Neuron (in vitro differentiated cells): ENCODE measurements around the gene DENND5B.
"Not testable (repeated sequence)": the region's sequence is repeated elsewhere in the genome, so short reads cannot be mapped to it uniquely, and the experiment has no call there.

Experiments used
- H2AFZ ChIP-seq: one replicate; pipeline ENCODE4 v1.6.1; 2013; ENCODE audit warnings: low read depth, mild to moderate bottlenecking, inconsistent platforms, low read length, moderate library complexity
- H3K27me3 ChIP-seq: one replicate; pipeline ENCODE4 v1.6.1; 2013; ENCODE audit warnings: low read length; ENCODE audit not compliant: insufficient read depth
- H3K36me3 ChIP-seq: one replicate; pipeline ENCODE4 v1.6.1; 2013; ENCODE audit warnings: low read length; ENCODE audit not compliant: insufficient read depth
- H3K4me1 ChIP-seq: one replicate; pipeline ENCODE4 v1.6.1; 2013; ENCODE audit warnings: low read length; ENCODE audit not compliant: insufficient read depth
- H3K4me3 ChIP-seq: 2 replicates; pipeline ENCODE4 v1.5.1; 2013; ENCODE audit warnings: mild to moderate bottlenecking, low read length, moderate library complexity
- H3K9me3 ChIP-seq: one replicate; pipeline ENCODE4 v1.6.1; 2013; ENCODE audit warnings: low read length

Gene DENND5B

GRCh38 chr12:31612819-31613218, 21.9 kb upstream of the DENND5B start:
- Histone ChIP-seq H3K9me3 (peaks cover 3% of the 10 kb centered on the region), H3K4me3 (no peak overlapping the region), H3K36me3 (no peaks in the 10 kb centered on the region), H3K27me3 (no peaks in the 10 kb centered on the region), H2AFZ (no peak overlapping the region), H3K4me1 (no peaks in the 10 kb centered on the region)

GRCh38 chr12:31608299-31608698, 17.4 kb upstream of the DENND5B start:
- H3K9me3 ChIP-seq, H3K36me3 ChIP-seq, H3K4me3 ChIP-seq, H3K4me1 ChIP-seq, H2AFZ ChIP-seq, H3K27me3 ChIP-seq: not testable (repeated sequence)

- Histone ChIP-seq H3K36me3 (no peaks in the 10 kb centered on the region), H3K4me1 (no peaks in the 10 kb centered on the region)
These were observed 14.6 kb upstream of the DENND5B start for GRCh38 chr12:31605531-31605930.

GRCh38 chr12:31603546-31604009, 12.6 kb upstream of the DENND5B start:
- H3K27me3 ChIP-seq = no peaks in the 10 kb centered on the region
- H3K9me3 ChIP-seq = no peaks in the 10 kb centered on the region
- no peak overlapping the region for H2AFZ ChIP-seq
- no peaks in the 10 kb centered on the region for H3K4me1 ChIP-seq
- no peak overlapping the region for H3K4me3 ChIP-seq
- no peaks in the 10 kb centered on the region for H3K36me3 ChIP-seq

More at GRCh38 chr12:31605531-31605930, 14.6 kb upstream of the DENND5B start:
- no peak overlapping the region for H3K4me3 ChIP-seq
- H3K9me3 ChIP-seq = peaks cover 3% of the 10 kb centered on the region
- H2AFZ ChIP-seq = no peak overlapping the region
- H3K27me3 ChIP-seq = no peaks in the 10 kb centered on the region

GRCh38 chr12:31600750-31601149, 9.8 kb upstream of the DENND5B start:
- Histone ChIP-seq H3K36me3 (no peaks in the 10 kb centered on the region), H3K27me3 (no peaks in the 10 kb centered on the region), H3K9me3 (no peaks in the 10 kb centered on the region), H2AFZ (no peak overlapping the region), H3K4me3 (no peak overlapping the region), H3K4me1 (no peaks in the 10 kb centered on the region)

GRCh38 chr12:31600252-31600651, 9.3 kb upstream of the DENND5B start:
- Histone ChIP-seq H3K36me3 (no peaks in the 10 kb centered on the region), H2AFZ (no peak overlapping the region)

GRCh38 chr12:31599053-31599452, 8.1 kb upstream of the DENND5B start:
- Histone ChIP-seq H2AFZ (no peak overlapping the region), H3K36me3 (no peaks in the 10 kb centered on the region), H3K4me1 (no peaks in the 10 kb centered on the region), H3K4me3 (no peak overlapping the region), H3K9me3 (no peaks in the 10 kb centered on the region), H3K27me3 (no peaks in the 10 kb centered on the region)

More at GRCh38 chr12:31600252-31600651, 9.3 kb upstream of the DENND5B start:
- Histone ChIP-seq H3K9me3 (no peaks in the 10 kb centered on the region), H3K4me1 (no peaks in the 10 kb centered on the region), H3K4me3 (no peak overlapping the region), H3K27me3 (no peaks in the 10 kb centered on the region)

- Histone ChIP-seq H3K9me3 (no peaks in the 10 kb centered on the region), H3K27me3 (no peaks in the 10 kb centered on the region), H2AFZ (no peak overlapping the region), H3K36me3 (no peaks in the 10 kb centered on the region), H3K4me1 (no peaks in the 10 kb centered on the region), H3K4me3 (no peak overlapping the region)
These were observed 6.1 kb upstream of the DENND5B start for GRCh38 chr12:31597066-31597465.

GRCh38 chr12:31594681-31595080, 3.7 kb upstream of the DENND5B start:
- Histone ChIP-seq H3K4me3 (no peak overlapping the region), H3K9me3 (no peaks in the 10 kb centered on the region), H3K36me3 (no peaks in the 10 kb centered on the region), H2AFZ (no peak overlapping the region), H3K27me3 (no peaks in the 10 kb centered on the region), H3K4me1 (peaks cover 3% of the 10 kb centered on the region)

- H3K36me3 ChIP-seq = no peaks in the 10 kb centered on the region
- H3K4me1 ChIP-seq = peaks cover 16% of the 10 kb centered on the region
- H2AFZ ChIP-seq = peak overlapping the region; percentile 41
- H3K4me3 ChIP-seq = peak overlapping the region; percentile 92
- no peaks in the 10 kb centered on the region for H3K27me3 ChIP-seq
- no peaks in the 10 kb centered on the region for H3K9me3 ChIP-seq
These were observed 505 bp upstream of the DENND5B start for GRCh38 chr12:31591380-31591901.

GRCh38 chr12:31589904-31590641, 863 bp downstream of the DENND5B start:
- H3K4me3 ChIP-seq = peak overlapping the region; percentile 92
- no peaks in the 10 kb centered on the region for H3K27me3 ChIP-seq
- H2AFZ ChIP-seq = peak overlapping the region; percentile 75
- H3K9me3 ChIP-seq = no peaks in the 10 kb centered on the region
- no peaks in the 10 kb centered on the region for H3K36me3 ChIP-seq
- H3K4me1 ChIP-seq = peaks cover 22% of the 10 kb centered on the region

GRCh38 chr12:31589598-31589903, 1.4 kb downstream of the DENND5B start:
- peak overlapping the region; percentile 75 for H2AFZ ChIP-seq

GRCh38 chr12:31588976-31589375, 2.0 kb downstream of the DENND5B start:
- Histone ChIP-seq H3K27me3 (no peaks in the 10 kb centered on the region), H3K4me3 (peak overlapping the region; percentile 92), H3K4me1 (peaks cover 22% of the 10 kb centered on the region), H2AFZ (no peak overlapping the region), H3K36me3 (no peaks in the 10 kb centered on the region), H3K9me3 (no peaks in the 10 kb centered on the region)

More at GRCh38 chr12:31589598-31589903, 1.4 kb downstream of the DENND5B start:
- H3K4me1 ChIP-seq = peaks cover 22% of the 10 kb centered on the region
- H3K36me3 ChIP-seq = no peaks in the 10 kb centered on the region
- no peaks in the 10 kb centered on the region for H3K9me3 ChIP-seq
- H3K4me3 ChIP-seq = peak overlapping the region; percentile 92
- H3K27me3 ChIP-seq = no peaks in the 10 kb centered on the region

- Histone ChIP-seq H3K36me3 (peaks cover under 1% of the 10 kb centered on the region), H3K27me3 (no peaks in the 10 kb centered on the region), H3K4me1 (peaks cover 24% of the 10 kb centered on the region), H3K9me3 (peaks cover 2% of the 10 kb centered on the region), H2AFZ (no peak overlapping the region), H3K4me3 (no peak overlapping the region)
These were observed 4.2 kb downstream of the DENND5B start for GRCh38 chr12:31586728-31587127.
